GM10248 (cell line): ENCODE measurements around the gene CACNA1B.

ENCODE experiments used
- CTCF ChIA-PET: fragments of 300-600 bp; sonication (Branson Sonifier 250); formaldehyde crosslinking; extraction: SDS; loops from one replicate; lab custom pipeline; 2021; ENCODE audit warnings: antibody characterized with exemption; lab: Yijun Ruan, JAX
- POLR2A ChIA-PET: fragments of 350-650 bp; sonication (Branson Sonifier 250); formaldehyde crosslinking; extraction: SDS; loops from one replicate; lab custom pipeline; 2020; ENCODE audit warnings: antibody characterized with exemption; lab: Yijun Ruan, JAX
- DNase-seq: peaks from one replicate; pipeline ENCODE4 v3.0.0; 2012; ENCODE audit errors: extremely low spot score
- TF ChIP-seq, protein P1 (sequence below): IDR thresholded peaks from 2 replicates; pipeline ENCODE4 v1.5.1; 2012; ENCODE audit warnings: mild to moderate bottlenecking, low read depth; ENCODE audit errors: extremely low read depth, missing control alignments, control extremely low read depth

The CACNA1B gene

DNA sequence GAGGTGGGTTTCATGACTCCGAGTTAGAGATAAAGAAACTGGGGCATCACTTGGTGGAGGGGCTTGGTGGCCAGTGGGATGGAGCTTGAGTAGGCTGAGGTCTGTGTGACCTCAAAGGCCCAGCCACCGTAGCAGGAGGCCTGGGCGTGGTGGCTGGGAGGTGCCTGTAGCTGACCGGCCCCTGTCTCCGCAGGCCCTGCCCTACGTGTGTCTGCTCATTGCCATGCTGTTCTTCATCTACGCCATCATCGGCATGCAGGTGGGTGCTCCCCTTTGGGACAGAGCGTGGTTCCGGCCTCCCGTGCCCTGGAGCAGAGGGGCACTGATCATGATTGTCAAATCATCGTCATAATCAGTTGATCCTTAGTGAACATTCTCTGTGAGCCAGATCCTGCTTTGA, 196.2 kb downstream of the CACNA1B start:
- CTCF ChIA-PET: interaction anchor here (1.4 kb wide), 1 partner anchor 8 kb away, joined by 3 read pairs; no protein-coding TSS in a partner anchor
- POLR2A ChIA-PET: no interaction called here
- TF ChIP-seq, protein P1, sequence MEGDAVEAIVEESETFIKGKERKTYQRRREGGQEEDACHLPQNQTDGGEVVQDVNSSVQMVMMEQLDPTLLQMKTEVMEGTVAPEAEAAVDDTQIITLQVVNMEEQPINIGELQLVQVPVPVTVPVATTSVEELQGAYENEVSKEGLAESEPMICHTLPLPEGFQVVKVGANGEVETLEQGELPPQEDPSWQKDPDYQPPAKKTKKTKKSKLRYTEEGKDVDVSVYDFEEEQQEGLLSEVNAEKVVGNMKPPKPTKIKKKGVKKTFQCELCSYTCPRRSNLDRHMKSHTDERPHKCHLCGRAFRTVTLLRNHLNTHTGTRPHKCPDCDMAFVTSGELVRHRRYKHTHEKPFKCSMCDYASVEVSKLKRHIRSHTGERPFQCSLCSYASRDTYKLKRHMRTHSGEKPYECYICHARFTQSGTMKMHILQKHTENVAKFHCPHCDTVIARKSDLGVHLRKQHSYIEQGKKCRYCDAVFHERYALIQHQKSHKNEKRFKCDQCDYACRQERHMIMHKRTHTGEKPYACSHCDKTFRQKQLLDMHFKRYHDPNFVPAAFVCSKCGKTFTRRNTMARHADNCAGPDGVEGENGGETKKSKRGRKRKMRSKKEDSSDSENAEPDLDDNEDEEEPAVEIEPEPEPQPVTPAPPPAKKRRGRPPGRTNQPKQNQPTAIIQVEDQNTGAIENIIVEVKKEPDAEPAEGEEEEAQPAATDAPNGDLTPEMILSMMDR: no peak
- DNase-seq: no peak

DNA sequence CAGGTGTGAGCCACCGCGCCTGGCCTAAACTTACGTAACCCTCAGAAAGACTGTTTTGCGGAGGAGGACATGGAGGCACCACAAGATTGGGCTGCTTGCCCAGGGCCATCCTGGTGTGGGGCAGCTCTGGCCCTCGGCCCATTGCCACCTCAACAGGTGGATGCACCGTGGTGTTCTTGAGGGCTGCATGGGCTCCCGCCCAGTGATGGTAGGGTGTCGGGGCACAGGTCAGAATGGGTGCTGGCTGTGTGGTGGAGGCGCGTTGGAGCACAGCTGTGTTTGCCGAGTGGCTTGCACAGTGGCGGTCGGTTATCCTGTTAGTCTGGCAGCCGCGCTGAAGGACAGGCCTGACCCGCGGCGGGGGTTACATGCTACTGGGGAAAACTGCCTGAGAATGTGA, 196.9 kb downstream of the CACNA1B start:
- ChIA-PET POLR2A (no interaction called here), CTCF (no interaction called here)
- TF ChIP-seq, protein P1: no peak
- DNase-seq: no peak

DNA sequence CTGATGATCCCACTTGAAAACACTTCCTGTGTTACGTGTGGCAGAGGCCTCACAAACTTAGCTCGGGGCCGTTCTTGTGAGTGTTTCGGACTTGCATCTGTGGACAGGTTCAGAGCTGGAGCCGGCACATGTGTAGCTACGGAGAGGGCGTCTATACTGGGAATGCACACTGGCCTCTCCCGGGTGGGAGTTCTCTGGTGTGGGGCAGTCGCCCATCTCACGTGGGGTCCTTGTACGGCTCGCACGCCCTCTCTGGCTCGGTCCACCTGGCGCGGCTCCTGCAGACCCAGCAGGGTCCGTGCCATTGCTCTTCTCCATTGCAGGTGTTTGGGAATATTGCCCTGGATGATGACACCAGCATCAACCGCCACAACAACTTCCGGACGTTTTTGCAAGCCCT, 197.9 kb downstream of the CACNA1B start:
- POLR2A ChIA-PET: no interaction called here
- DNase-seq: no peak
- CTCF ChIA-PET: no interaction called here
- TF ChIP-seq, protein P1: no peak

DNA sequence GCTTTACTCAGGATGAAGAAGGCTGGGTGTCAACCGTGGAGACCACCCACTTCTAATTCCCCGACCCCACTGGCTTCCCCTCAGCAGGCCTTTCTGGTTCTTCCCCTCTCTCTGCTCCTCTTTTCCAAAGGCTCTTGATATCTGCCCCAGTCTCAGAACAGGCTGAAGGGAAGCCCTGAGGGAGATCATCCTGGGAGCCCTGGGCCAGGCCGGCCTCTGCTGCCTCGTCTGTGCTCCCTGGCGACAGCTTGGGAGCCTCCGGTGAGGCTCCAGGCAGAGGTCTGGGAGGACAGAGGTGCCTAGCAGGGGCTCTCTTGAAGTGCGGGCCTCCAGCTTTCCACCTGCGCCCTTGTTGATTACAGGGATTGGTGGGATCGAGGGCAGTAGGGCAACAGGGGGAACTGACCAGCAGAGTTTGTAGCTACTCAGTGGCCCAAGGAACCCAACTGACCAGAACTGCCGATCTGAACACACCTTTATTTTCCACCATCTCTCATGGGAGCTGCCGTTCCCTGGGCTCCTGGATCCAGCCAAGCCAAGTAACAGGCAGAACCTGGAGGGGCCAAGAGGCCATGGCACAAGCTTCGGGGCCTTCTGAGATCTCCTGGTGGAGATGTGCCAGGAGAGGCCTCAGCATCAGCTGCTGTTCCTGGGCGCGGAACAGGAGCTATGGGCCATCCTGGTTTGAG, 198.5 kb downstream of the CACNA1B start:
- POLR2A ChIA-PET: no interaction called here

DNA sequence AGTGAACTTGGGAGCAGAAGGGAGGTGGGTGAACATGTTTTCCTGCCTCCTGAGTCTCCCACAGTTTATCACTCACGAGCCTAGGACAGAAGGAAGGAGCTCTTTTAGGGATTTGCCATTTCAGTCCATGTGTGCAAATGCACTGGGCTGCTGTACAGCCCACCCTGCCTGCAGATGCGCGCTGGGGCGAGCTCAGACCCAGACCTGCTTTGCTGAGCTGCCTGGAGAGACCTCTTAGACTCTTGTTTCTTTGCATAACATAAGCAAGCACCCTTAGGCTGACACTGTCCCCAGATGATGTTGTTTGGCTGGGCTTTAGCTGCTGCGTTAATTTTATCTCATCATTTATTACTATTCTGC, 199.0 kb downstream of the CACNA1B start:
- POLR2A ChIA-PET: no interaction called here
- CTCF ChIA-PET: no interaction called here
- TF ChIP-seq, protein P1: no peak
- DNase-seq: no peak

More for the DNA sequence above, 198.5 kb downstream of the CACNA1B start:
- TF ChIP-seq, protein P1: no peak
- CTCF ChIA-PET: no interaction called here
- no peak for DNase-seq

DNA sequence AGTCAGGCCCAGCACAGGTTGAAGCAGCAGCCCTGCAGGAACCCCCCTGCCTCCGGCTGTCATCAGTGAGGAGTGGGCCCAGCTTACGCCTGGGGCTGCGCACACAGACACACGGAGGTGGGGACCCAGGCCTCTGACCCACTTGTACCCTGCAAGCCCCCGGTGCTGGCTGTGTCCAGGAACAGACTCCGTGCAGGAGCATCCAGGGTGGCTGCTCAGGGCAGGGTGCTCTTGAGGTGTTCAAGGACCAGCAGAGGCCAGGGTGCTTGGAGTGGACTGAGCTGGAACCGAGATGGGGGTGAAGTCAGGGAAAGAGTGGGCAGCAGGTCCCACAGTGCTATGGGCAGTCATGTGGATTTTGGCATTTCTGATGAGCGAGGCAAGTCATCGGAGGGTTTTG, 199.5 kb downstream of the CACNA1B start:
- DNase-seq: no peak
- TF ChIP-seq, protein P1: no peak
- POLR2A ChIA-PET: no interaction called here
- CTCF ChIA-PET: no interaction called here
